Adipose tissue (tissue), 3 donors: ENCODE data around the gene ADAM10. TPM values are rescaled to one million over a fixed set of nuclear protein-coding genes. Genes with fewer than 3 reads are reported as not detected.

Experiments
- H3K27ac ChIP-seq: one replicate; pipeline ENCODE4 v1.5.1; 2013; ENCODE audit warnings: low read depth, low read length
- WGBS, 3 donors: extraction: QIAGEN DNeasy Blood & Tissue Kit; methylation state at CpG; one replicate each; pipeline ENCODE4 v1.1.7; 2013; 5-methylcytosine and 5-hydroxymethylcytosine counted together
- polyA plus RNA-seq, 3 donors: library from polyadenylated mRNA; stranded (reverse); fragments of 200-250 nt; gene quantifications; one replicate each; pipeline ENCODE4 v1.2.3, GENCODE V29; 2013
- donor health status: healthy with polysubstance abuse.
- donor health status: Bipolar disorder and iron deficiency.
- donor health status: healthy.

Gene ADAM10
- polyA plus RNA-seq, 3 donors: 8.3 to 25.6 (median 14.8) TPM

DNA sequence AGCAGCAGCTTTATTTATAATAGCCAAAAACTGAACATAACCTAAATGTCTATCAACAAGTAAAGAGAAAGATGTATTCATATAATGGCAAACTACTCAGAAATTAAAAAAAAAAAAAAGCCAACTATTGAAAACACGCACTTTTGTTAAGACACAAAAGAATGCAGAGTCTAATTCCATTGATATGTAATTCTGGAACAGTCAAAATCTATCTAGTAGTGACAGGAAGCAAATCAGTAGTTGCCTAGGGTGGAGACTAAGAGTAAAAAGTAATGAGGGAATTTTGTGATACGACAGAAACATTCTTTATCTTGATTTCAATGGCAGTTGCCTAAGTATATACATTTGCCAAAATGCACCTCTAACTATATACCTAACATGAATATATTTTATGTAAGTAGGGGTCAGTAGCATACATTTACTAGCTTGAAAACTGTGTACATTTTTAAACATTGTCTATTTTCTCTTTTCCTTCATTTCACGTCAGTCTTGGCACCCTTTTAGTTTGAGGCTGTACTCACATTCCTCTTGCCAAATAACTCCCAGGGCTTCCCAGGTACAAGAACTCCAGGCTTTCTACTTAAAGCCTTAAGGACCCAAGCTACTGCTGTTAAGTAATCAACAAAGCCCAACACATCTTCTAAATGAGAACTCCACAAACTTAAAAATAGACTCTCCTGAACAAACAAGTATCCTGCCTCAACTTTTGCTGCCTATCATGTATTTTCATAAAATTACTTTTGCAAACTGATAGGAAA, 54.7 kb downstream of the ADAM10 start:
- 43 to 53% (median 46%) methylated on average over 3 of the region's 3 CpGs for WGBS, 3 donors
- H3K27ac ChIP-seq: no peak overlapping the region

DNA sequence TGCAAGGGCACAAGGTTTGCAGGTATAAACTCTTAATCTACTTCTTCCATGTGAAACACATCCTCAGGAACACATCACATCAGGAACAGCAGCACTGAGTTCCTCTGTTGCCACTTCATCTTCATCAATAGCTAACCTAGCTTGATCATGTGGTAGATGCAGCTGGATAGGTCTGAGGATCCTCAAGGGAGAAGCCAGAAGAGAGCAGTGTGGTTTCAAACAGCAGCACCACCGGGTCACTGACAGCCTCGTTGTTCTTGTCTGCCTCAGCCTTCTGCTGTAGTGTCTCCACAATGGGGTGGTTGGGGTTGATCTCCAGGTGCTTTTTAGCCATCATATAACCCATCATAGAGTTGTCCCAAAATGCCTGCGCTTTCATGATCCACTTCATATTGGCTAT, 58.8 kb downstream of the ADAM10 start:
- H3K27ac ChIP-seq: no peak overlapping the region
- 88 to 91% (median 88%) methylated on average over 3 of the region's 3 CpGs for WGBS, 3 donors

DNA sequence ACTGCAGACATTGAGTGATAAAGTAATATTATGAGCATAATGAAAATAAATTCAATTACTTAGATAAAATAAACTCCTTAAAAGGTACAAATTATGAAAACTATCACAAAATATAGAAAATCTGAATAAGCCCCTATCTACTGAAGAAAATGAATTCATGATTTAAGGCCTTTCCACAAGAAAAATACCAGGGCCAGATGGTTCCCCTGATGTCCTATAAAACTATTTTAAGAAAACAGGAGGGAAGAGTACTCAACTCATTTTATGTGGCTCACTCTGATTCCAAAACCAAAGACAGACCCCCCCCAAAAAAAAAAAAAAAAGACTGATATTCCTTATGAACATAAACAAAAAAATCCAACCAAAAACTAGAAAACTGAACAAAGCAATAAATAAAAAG, 59.9 kb downstream of the ADAM10 start:
- no peak overlapping the region for H3K27ac ChIP-seq

DNA sequence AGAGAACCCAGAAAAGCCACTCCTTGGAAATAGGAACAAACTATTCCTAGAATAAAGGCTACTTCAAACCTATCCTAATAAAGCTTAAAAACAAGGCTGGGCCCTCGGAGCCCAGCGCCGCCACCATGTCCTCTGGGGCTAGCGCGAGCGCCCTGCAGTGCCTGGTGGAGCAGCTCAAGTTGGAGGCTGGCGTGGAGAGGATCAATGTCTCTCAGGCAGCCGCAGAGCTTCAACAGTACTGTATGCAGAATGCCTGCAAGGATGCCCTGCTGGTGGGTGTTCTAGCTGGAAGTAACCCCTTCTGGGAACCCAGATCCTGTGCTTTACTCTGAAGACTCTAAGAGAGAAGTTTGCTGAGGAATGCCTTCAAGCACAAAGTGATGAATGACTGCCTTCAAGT, 63.2 kb downstream of the ADAM10 start:
- WGBS, 3 donors: 98 to 99% (median 98%) methylated on average over 8 of the region's 8 CpGs
- H3K27ac ChIP-seq: no peak overlapping the region

- no peak overlapping the region for H3K27ac ChIP-seq
- WGBS, 3 donors: 93 to 97% (median 95%) methylated on average over 4 of the region's 4 CpGs
Observed at GRCh38 chr15:58684751-58685150, 64.8 kb downstream of the ADAM10 start.

- 79 to 98% (median 96%) methylated on average over 3 of the region's 3 CpGs for WGBS, 3 donors
- H3K27ac ChIP-seq: no peak overlapping the region
Observed at GRCh38 chr15:58684036-58684710, 65.3 kb downstream of the ADAM10 start.

DNA sequence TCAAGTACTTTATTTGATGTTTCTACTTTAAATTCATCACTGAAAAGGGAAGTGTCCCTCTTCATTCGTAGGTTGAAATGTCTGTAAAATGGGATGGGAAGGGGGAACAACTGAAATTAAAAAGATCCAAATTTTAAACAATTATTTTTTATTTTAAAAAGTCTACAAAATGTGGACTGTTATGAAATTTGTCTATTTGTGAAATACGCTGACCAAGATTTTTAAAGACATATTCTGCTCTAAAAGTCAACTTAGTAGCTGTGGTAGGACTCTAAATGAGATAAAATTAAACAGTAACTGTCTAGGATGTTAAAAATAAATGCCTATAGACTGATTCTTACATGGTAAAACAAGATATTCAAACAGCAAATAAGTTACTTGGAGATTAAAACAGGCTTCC, 67.3 kb downstream of the ADAM10 start:
- WGBS, 3 donors: 85 to 99% (median 93%) methylated on average over 2 of the region's 2 CpGs

GRCh38 chr15:58678683-58679082, 70.8 kb downstream of the ADAM10 start:
- H3K27ac ChIP-seq: no peak overlapping the region
- WGBS, 3 donors: 60 to 67% (median 64%) methylated on average over 2 of the region's 2 CpGs

More for the DNA sequence above, 67.3 kb downstream of the ADAM10 start:
- H3K27ac ChIP-seq: no peak overlapping the region

DNA sequence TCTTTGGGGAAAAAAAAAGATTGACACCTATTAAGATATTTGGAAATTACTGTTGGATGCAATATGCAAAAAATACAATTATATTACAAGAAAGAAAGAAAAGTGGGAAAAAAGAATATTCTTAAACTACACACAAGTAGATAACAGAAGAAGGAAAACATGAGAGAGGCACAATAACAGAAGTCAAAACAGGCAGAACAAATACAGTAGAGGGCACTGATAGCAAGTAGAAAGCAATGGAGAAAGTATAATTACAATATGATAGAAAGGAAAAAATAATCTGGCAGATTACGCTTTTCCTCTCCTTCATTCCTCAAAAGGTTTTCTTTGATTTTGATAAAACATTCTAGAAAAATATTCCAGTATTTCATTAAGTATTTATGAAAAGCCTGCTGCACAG, 72.1 kb downstream of the ADAM10 start:
- WGBS, 3 donors: 73 to 84% (median 80%) methylated on average over 1 of the region's 1 CpG

DNA sequence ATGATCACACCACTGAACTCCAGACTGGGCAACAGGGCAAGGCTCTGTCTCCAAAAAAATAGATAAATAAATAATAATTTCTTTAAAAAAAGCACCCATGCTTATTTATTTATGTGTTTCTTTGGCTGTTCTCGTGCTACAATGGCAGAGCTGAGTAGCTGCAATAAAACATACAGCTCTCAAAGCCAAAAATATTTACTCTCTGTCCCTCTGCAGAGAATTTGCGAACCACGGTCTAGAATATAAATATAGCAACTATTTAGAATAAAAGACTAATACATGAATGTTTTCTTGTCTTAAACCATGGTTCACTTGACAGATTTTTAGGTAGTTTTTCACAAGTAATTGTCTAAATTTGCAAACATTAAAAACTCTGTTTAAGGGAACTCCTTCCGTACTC, 72.7 kb downstream of the ADAM10 start:
- 88 to 95% (median 93%) methylated on average over 4 of the region's 4 CpGs for WGBS, 3 donors
- H3K27ac ChIP-seq: no peak overlapping the region

More for the DNA sequence above, 72.1 kb downstream of the ADAM10 start:
- H3K27ac ChIP-seq: no peak overlapping the region

- 94 to 98% (median 95%) methylated on average over 2 of the region's 2 CpGs for WGBS, 3 donors
- H3K27ac ChIP-seq: no peak overlapping the region
Observed at GRCh38 chr15:58671186-58671585, 78.3 kb downstream of the ADAM10 start.

DNA sequence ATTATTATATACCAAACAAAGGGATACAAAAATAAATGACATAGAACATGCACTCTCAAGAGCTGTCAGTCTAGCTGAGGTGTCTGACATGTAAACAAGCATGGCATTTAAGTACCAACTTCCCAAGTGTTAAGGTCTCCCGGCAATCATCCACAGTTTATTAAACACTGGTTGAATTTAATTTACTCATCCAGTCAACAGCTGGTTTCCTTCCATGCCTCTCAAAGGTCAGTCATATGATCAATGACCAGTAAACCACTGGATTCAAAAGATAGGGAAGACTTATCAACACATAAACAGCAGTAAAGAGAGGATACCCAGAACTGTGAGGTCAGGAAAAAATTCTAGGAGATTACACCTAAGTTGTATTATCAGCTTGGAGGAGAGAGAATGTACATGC, 80.4 kb downstream of the ADAM10 start:
- WGBS, 3 donors: 44 to 82% (median 77%) methylated on average over 1 of the region's 1 CpG
- H3K27ac ChIP-seq: no peak overlapping the region

- WGBS, 3 donors: 52 to 81% (median 57%) methylated on average over 1 of the region's 1 CpG
Observed at GRCh38 chr15:58666957-58667356, 82.5 kb downstream of the ADAM10 start.

GRCh38 chr15:58665672-58666071, 83.8 kb downstream of the ADAM10 start:
- H3K27ac ChIP-seq: no peak overlapping the region
- WGBS, 3 donors: 100% methylated on average over 2 of the region's 2 CpGs

More at GRCh38 chr15:58666957-58667356, 82.5 kb downstream of the ADAM10 start:
- H3K27ac ChIP-seq: no peak overlapping the region

- no peak overlapping the region for H3K27ac ChIP-seq
Observed at GRCh38 chr15:58650102-58650501, 99.4 kb downstream of the ADAM10 start.

DNA sequence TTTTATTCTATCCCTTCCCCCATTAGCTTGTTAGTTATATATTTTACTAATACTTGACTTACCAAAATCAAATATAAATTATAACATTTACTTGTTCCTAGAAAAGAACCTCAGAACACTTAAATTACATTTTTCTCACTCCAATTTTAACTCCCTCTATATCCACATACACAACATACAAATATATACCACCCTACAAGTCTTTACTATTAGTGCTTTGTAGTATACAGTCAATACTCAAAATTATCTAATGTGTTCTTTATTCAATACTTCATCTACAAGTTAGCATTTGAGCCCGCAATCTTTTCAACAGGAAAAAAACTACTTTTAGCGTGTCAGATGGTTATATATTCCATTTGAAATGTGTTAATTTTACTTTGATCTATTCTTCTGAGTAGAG, 100.3 kb downstream of the ADAM10 start:
- H3K27ac ChIP-seq: no peak overlapping the region
- WGBS, 3 donors: 94 to 98% (median 96%) methylated on average over 2 of the region's 2 CpGs

DNA sequence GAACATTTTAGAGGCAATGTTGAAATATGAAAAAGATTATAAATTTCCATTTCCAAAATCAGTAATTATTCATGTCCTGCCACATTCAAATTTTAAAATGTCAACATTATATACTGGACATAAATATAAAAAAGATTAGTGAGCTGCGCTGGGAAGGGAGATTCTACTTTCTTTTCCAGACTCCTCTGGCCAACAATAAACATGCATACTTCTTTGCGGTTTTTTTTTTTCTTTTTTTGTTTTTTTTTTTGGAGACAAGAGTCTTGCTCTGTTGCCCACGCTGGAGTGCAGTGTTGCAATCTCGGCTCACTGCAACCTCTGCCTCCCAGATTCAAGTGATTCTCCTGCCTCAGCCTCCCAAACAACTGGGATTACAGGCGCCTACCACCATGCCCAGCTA, 105.5 kb downstream of the ADAM10 start:
- WGBS, 3 donors: 89 to 92% (median 90%) methylated on average over 5 of the region's 5 CpGs

DNA sequence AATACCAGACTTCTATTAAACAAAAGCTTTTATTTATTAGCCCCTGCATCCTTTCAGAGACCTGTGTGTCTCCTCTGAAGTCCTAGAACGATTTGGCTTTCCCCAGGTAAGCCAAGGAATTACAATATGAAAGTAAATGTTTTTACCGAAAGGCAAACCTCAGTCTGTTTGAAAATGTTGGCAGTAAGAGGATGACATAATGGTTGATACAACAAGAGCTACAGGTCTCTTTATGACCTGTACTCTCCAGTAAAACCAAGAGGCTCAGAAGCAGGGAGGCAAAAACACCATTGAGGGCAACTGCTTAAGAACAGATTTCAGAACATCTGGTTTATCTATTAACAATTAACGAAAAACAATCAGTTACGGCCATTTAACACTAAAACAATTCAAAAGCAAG, 107.8 kb downstream of the ADAM10 start:
- WGBS, 3 donors: 76 to 87% (median 83%) methylated on average over 4 of the region's 4 CpGs
- H3K27ac ChIP-seq: no peak overlapping the region

More for the DNA sequence above, 105.5 kb downstream of the ADAM10 start:
- H3K27ac ChIP-seq: no peak overlapping the region

GRCh38 chr15:58639992-58640391, 109.5 kb downstream of the ADAM10 start:
- no peak overlapping the region for H3K27ac ChIP-seq

More at GRCh38 chr15:58639992-58640391, 109.5 kb downstream of the ADAM10 start:
- 90 to 95% (median 90%) methylated on average over 1 of the region's 1 CpG for WGBS, 3 donors
